Psoas muscle (tissue), 8 donors: ENCODE results near the gene SLC2A3. TPM values are rescaled to one million over a fixed set of nuclear protein-coding genes. Genes with fewer than 3 reads are reported as not detected.
"Not testable (repeated sequence)": the region's sequence is repeated elsewhere in the genome, so short reads cannot be mapped to it uniquely, and the experiment has no call there.

Experiments used
- ATAC-seq, 4 donors: fragments of 200-7000 bp; cut with Tn5 transposase; one replicate each; pipeline ENCODE4 v1.9.1; 2020; ENCODE audit warnings: moderate library complexity in 3 of 4, mild to moderate bottlenecking in 2 of 4
- DNase-seq, 2 donors: peaks; one replicate each; pipeline ENCODE4 v3.0.0-alpha.2; 2020
- H3K27ac ChIP-seq: fragments of 200-600 bp; one replicate; pipeline ENCODE4 v1.8.0; 2022
- H3K27me3 ChIP-seq, 3 donors: fragments of 200-600 bp in 1 of 3; one replicate each; pipeline versions ENCODE4 v1.6.1 to v1.8.0; 2013 to 2022; ENCODE audit warnings: low read length in 2 of 3, mild to moderate bottlenecking in 2 of 3, moderate library complexity in 1 of 3; ENCODE audit not compliant: insufficient read depth in 3 of 3
- H3K36me3 ChIP-seq, 2 donors: fragments of 200-600 bp in 1 of 2; one replicate each; pipeline versions ENCODE4 v1.6.1 to v1.8.0; 2013 to 2022; ENCODE audit warnings: low read depth in 1 of 2, mild to moderate bottlenecking in 1 of 2, moderate library complexity in 1 of 2; ENCODE audit not compliant: insufficient read depth in 1 of 2
- H3K4me1 ChIP-seq: fragments of 200-600 bp; one replicate; pipeline ENCODE4 v1.8.0; 2022
- H3K4me3 ChIP-seq: fragments of 200-600 bp; one replicate; pipeline ENCODE4 v1.8.0; 2022; ENCODE audit warnings: mild to moderate bottlenecking
- H3K9me3 ChIP-seq: fragments of 200-600 bp; one replicate; pipeline ENCODE4 v1.8.0; 2022
- CTCF ChIP-seq: fragments of 200-600 bp; IDR thresholded peaks from one replicate; pipeline ENCODE4 v1.8.0; 2022; ENCODE audit warnings: antibody characterized with exemption
- WGBS, 3 donors: extraction: QIAGEN DNeasy Blood & Tissue Kit; methylation state at CpG; one replicate each; pipeline versions ENCODE4 v1.1.6 to v1.1.7; 2013; 5-methylcytosine and 5-hydroxymethylcytosine counted together
- intact Hi-C, 2 donors: fragments of 100-400 bp; cut with DNase I; formaldehyde crosslinking; loops; one replicate each; pipeline versions ENCODE4 v1.11.0 to v1.14.2; 2022
- long read RNA-seq, 2 donors: library from polyadenylated mRNA; unstranded; transcript quantifications; one replicate each; pipeline ENCODE4 v2.0.0, GENCODE V29; 2021
- polyA plus RNA-seq, 3 donors: library from polyadenylated mRNA; stranded (reverse); fragments of 200-250 nt; gene quantifications; one replicate each; pipeline ENCODE4 v1.2.3, GENCODE V29; 2013
- total RNA-seq, 4 donors: library from RNA; stranded (reverse); fragmentation: NEBNext Ultra II Directional in 2 of 4; extraction: Animal tissue kit (Norgen Biotek cat#: 25700) in 2 of 4; gene quantifications; one replicate each; pipeline versions ENCODE4 v1.2.1 to v1.2.4, GENCODE V29; 2021 to 2023
- donor health status: healthy with polysubstance abuse.
- donor health status: DM: no; HTN: no; CAD: no; lungs with moderate emphysema.
- donor health status: Bipolar disorder and iron deficiency.
- donor health status: healthy.
- donor health status: DM: yes; HTN: yes; CAD: no.
- donor health status: DM: no; HTN: no; CAD: no.
- donor health status: DM: no; HTN: no; CAD: no.
- donor health status: DM: yes; HTN: yes; CAD: no.

SLC2A3 gene
- 10 to 100 TPM in 1 of 4 donors, 1 to 10 TPM in 3; 4.6 to 18.9 (median 6.9) TPM for total RNA-seq
- polyA plus RNA-seq, result 1 to 10 TPM; 1.8 to 3.2 (median 1.9) TPM
- long read RNA-seq, donor 1, partial matches to known transcripts, result 0 of 3 reads
- long read RNA-seq, donor 1, other reads (novel, unspliced or antisense), result 0 of 3 reads
- long read RNA-seq, donor 2, partial matches to known transcripts, result 0 of 1 reads
- long read RNA-seq, donor 2, other reads (novel, unspliced or antisense), result 0 of 1 reads

GRCh38 chr12:7935590-7936581 lies at the start of gene SLC2A3:
SLC2A3 (minus strand) TSS chr12:7936187; CDS start chr12:7936034, 153 bp downstream.
- TF ChIP-seq CTCF, result no peak
- peak; percentile 43 to 80 (median 70) for ATAC-seq
- Histone ChIP-seq H3K27me3 (no peaks in the 10 kb centered on the region), H3K9me3 (no peaks in the 10 kb centered on the region), H3K4me3 (peak within 1 kb of the TSS; percentile 66), H3K4me1 (no peaks in the 10 kb centered on the region), H3K36me3 (peaks cover 0 to 20% of the 10 kb centered on the region in 2 donors), H3K27ac (peak within 1 kb of the TSS; percentile 64)
- intact Hi-C loops, result loop anchor here in 1 of 2 donors (5.0 kb wide), 1 partner anchor 36 kb away; no protein-coding TSS in a partner anchor
- peak in 1 of 2 donors; percentile 55 for DNase-seq
- WGBS, 3 donors, result 9 to 12% (median 12%) methylated on average over 14 to 15 of the region's 15 CpGs

GRCh38 chr12:7984900-7985299 lies 48.9 kb upstream of the SLC2A3 start:
- Histone ChIP-seq H3K4me1 (no peaks in the 10 kb centered on the region), H3K4me3 (no peak overlapping the region), H3K27ac (no peak overlapping the region), H3K36me3 (no peaks in the 10 kb centered on the region), H3K27me3 (no peaks in the 10 kb centered on the region), H3K9me3 (no peaks in the 10 kb centered on the region)
- TF ChIP-seq CTCF, result no peak
- ATAC-seq (no peak), DNase-seq (no peak)
- intact Hi-C loops, result no loop called here
- WGBS, 3 donors, result 88 to 94% (median 93%) methylated on average over 5 of the region's 5 CpGs

GRCh38 chr12:7983460-7983859 lies 47.5 kb upstream of the SLC2A3 start:
- H3K36me3 ChIP-seq, H3K9me3 ChIP-seq, H3K27me3 ChIP-seq, ATAC-seq, H3K27ac ChIP-seq, H3K4me1 ChIP-seq, intact Hi-C loops, DNase-seq, H3K4me3 ChIP-seq: not testable (repeated sequence)
- WGBS, 3 donors, result 87 to 94% (median 91%) methylated on average over 1 of the region's 1 CpG

GRCh38 chr12:7983019-7983418 lies 47.0 kb upstream of the SLC2A3 start:
- H3K36me3 ChIP-seq, ATAC-seq, DNase-seq, H3K4me1 ChIP-seq, H3K9me3 ChIP-seq, H3K4me3 ChIP-seq, H3K27me3 ChIP-seq, H3K27ac ChIP-seq, intact Hi-C loops: not testable (repeated sequence)
- WGBS, 3 donors, result 87 to 94% (median 93%) methylated on average over 10 to 11 of the region's 11 CpGs

- H3K36me3 ChIP-seq, H3K4me1 ChIP-seq, intact Hi-C loops, ATAC-seq, H3K27me3 ChIP-seq, H3K9me3 ChIP-seq, DNase-seq, H3K4me3 ChIP-seq, H3K27ac ChIP-seq: not testable (repeated sequence)
- 21 to 48% (median 47%) methylated on average over 2 of the region's 2 CpGs for WGBS, 3 donors
Measured at GRCh38 chr12:7982332-7982735, 46.3 kb upstream of the SLC2A3 start.

GRCh38 chr12:7981446-7981845 lies 45.5 kb upstream of the SLC2A3 start:
- Histone ChIP-seq H3K4me3 (no peak overlapping the region), H3K36me3 (no peaks in the 10 kb centered on the region), H3K27me3 (no peaks in the 10 kb centered on the region), H3K27ac (no peak overlapping the region), H3K4me1 (no peaks in the 10 kb centered on the region), H3K9me3 (no peaks in the 10 kb centered on the region)
- DNase-seq, result no peak
- TF ChIP-seq CTCF, result no peak
- no peak for ATAC-seq
- WGBS, 3 donors, result 85 to 89% (median 88%) methylated on average over 4 of the region's 4 CpGs
- intact Hi-C loops, result no loop called here

- WGBS, 3 donors, result 63 to 73% (median 73%) methylated on average over 10 to 11 of the region's 13 CpGs
- ATAC-seq, H3K27ac ChIP-seq, intact Hi-C loops, H3K4me3 ChIP-seq, H3K27me3 ChIP-seq, H3K4me1 ChIP-seq, H3K36me3 ChIP-seq, DNase-seq, H3K9me3 ChIP-seq: not testable (repeated sequence)
Measured at GRCh38 chr12:7977351-7978124, 41.6 kb upstream of the SLC2A3 start.
